Stimulated activated CD8-positive, alpha-beta memory T cell treated with anti-CD3 and anti-CD28 coated beads, Interleukin-2, amount 100 ng/mL, for 1 hour (primary cell): ENCODE measurements around the gene RIOK2.
"Not testable (repeated sequence)": the region's sequence is repeated elsewhere in the genome, so short reads cannot be mapped to it uniquely, and the experiment has no call there.

ENCODE experiments used
- DNase-seq, 2 donors: peaks; one replicate each; pipeline ENCODE4 v3.0.0-alpha.2; 2020; ENCODE audit warnings: low read depth in 2 of 2

The RIOK2 gene

GRCh38 chr5:97183100-97183929 is at the start of gene RIOK2:
Gene RIOK2 (minus strand): TSS chr5:97183247. CDS start chr5:97183191, 56 bp downstream.
- DNase-seq = peak; percentile 81 to 86

GRCh38 chr5:97231025-97231636 is 48.1 kb upstream of the RIOK2 start:
- no peak for DNase-seq

- DNase-seq = no peak
Observed at GRCh38 chr5:97229688-97230285, 46.7 kb upstream of the RIOK2 start.

- no peak for DNase-seq
Observed at GRCh38 chr5:97229196-97229595, 46.1 kb upstream of the RIOK2 start.

- no peak for DNase-seq
Observed at GRCh38 chr5:97225222-97225621, 42.2 kb upstream of the RIOK2 start.

- no peak for DNase-seq
Observed at GRCh38 chr5:97224112-97224750, 41.2 kb upstream of the RIOK2 start.

- DNase-seq = no peak
Observed at GRCh38 chr5:97223596-97223995, 40.5 kb upstream of the RIOK2 start.

GRCh38 chr5:97209343-97209742 is 26.3 kb upstream of the RIOK2 start:
- no peak for DNase-seq

GRCh38 chr5:97208714-97209113 is 25.7 kb upstream of the RIOK2 start:
- no peak for DNase-seq

GRCh38 chr5:97208184-97208713 is 25.2 kb upstream of the RIOK2 start:
- DNase-seq = no peak

GRCh38 chr5:97194366-97194765 is 11.3 kb upstream of the RIOK2 start:
- DNase-seq = no peak

- DNase-seq = no peak
Observed at GRCh38 chr5:97193355-97193688, 10.3 kb upstream of the RIOK2 start.

GRCh38 chr5:97192580-97193354 is 9.7 kb upstream of the RIOK2 start:
- DNase-seq = no peak

GRCh38 chr5:97191893-97192292 is 8.8 kb upstream of the RIOK2 start:
- DNase-seq = no peak

- DNase-seq = not testable (repeated sequence)
Observed at GRCh38 chr5:97189523-97189922, 6.5 kb upstream of the RIOK2 start.

GRCh38 chr5:97183930-97184213 is 825 bp upstream of the RIOK2 start:
- DNase-seq = no peak

- no peak for DNase-seq
Observed at GRCh38 chr5:97182571-97183099, 412 bp downstream of the RIOK2 start.

- no peak for DNase-seq
Observed at GRCh38 chr5:97181856-97182545, 1.0 kb downstream of the RIOK2 start.

- DNase-seq = not testable (repeated sequence)
Observed at GRCh38 chr5:97179457-97179856, 3.6 kb downstream of the RIOK2 start.

GRCh38 chr5:97172227-97172626 is 10.8 kb downstream of the RIOK2 start:
- DNase-seq = no peak

GRCh38 chr5:97171703-97172102 is 11.3 kb downstream of the RIOK2 start:
- DNase-seq = no peak
